GM19238 (cell line): ENCODE results near the gene ATF1.
"Not testable (repeated sequence)": the region's sequence is repeated elsewhere in the genome, so short reads cannot be mapped to it uniquely, and the experiment has no call there.

Experiments
- DNase-seq: peaks from one replicate; pipeline ENCODE4 v3.0.0; 2011; ENCODE audit warnings: low spot score; ENCODE audit not compliant: insufficient read length

ATF1 gene

DNA sequence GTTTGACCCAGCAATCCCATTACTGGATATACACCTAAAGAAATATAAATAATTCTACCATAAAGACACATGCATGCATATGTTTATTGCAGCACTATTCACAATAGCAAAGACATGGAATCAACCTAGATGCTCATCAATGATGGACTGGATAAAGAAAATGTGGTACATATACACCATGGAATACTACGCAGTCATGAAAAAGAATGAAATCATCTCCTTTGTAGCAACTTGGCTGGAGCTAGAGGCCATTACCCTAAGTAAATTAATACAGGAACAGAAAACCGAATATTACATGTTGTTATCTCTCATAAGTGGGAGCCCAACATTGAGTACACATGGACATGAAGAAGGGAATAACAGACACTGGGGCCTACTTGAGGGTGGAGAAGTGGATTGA, 91.8 kb downstream of the ATF1 start:
- DNase-seq: not testable (repeated sequence)

DNA sequence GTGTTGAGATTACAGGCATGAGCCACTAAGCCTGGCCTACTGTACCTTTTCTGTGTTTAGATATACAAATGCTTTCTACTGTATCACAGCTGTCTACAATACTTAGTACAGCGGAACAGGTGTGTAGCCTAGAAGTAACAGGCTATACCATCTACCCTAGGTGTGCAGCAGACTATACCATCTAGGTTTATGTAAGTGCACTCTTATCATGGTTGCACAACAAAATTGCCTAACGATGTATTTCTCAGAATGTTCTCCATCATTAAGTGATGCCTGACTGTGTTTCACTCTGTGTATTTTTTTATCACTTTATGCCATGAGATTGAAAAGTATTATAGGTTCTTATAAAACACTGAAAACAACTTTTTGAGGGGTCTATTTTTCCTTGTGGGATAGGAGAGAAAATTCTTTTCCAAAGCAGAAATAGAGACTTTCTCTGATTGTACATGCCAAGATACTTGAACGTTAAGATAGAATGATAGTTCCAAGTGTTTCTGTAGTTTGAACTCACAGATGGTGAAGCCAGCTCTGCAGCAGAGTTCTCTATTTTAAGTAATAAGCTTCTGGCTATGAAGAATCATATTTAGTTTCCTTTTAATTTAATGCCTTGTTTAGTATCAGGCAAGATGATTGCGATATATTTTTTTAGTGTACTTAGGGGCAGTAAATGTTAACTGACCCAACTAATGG, 95.9 kb downstream of the ATF1 start:
- DNase-seq: no peak

GRCh38 chr12:50862316-50862715, 98.4 kb downstream of the ATF1 start:
- DNase-seq: no peak

DNA sequence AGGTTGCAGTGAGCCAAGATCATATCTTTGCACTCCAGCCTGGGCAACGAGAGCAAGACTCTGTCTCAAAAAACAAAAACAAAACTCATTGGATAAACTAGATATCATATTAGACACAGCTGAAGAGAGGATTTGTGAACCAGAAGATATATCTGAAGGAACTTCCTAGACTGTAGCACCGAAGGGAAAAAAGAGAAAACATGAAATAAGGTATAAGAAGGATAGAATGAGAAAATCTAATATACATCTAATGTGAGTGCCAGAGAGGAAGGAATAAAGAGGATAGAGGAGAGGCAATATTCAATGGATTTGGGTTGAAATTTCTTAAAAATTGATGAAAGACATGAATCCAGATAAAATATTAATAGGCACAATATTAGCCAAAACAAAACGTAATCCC, 101.4 kb downstream of the ATF1 start:
- no peak for DNase-seq

GRCh38 chr12:50868881-50869280, 105.0 kb downstream of the ATF1 start:
- not testable (repeated sequence) for DNase-seq
